ENCODE results near the gene ANK3. TPM values are rescaled to one million over a fixed set of nuclear protein-coding genes. Genes with fewer than 3 reads are reported as not detected.

The ANK3 gene
- total RNA-seq, 1 experiment from 2014 or later: 69.6 TPM

DNA sequence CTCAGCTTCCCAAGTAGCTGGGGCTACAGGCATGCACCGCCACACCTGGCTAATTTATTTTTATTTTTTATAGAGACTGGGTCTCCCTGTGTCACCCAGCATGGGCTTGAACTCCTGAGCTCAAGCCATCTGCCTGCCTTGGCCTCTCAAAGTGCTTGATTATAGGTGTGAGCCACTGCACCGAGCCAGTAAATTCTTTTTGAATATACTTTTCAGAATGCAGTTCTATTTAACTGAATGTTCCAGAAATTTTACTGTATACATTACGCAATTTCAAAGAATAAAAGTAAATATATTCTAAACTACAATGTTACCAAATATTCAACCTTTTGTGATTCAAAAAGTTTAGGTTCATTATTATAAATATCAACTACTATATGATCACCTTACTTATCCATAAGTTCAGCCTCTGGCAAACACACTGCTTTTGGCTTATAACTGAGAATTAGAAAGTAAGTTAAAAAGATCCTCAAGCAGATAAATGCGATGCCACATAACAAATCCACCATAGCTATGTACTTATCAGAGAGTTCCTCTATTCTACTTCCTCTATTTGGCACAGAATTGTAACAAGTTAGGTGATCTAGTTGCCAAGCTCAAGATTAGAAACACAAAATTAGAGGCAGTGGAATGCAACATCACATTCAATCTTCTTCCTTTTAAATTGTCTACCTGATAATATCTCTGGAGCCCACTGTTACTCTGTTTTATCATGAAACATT is 118.2 kb downstream of the ANK3 start (continued):
- TF ChIP-seq TCF7 (CRISPR knock-in tag; IDR thresholded peaks at IDR 0.05; ENCODE audit: low read depth) (no peak), ZNF317 (CRISPR knock-in tag; IDR thresholded peaks at IDR 0.05; ENCODE audit: borderline replicate concordance, low read depth) (no peak), SMAD3 (CRISPR knock-in tag; IDR thresholded peaks at IDR 0.05; ENCODE audit: borderline replicate concordance) (no peak)
- TF ChIP-seq, protein P1, sequence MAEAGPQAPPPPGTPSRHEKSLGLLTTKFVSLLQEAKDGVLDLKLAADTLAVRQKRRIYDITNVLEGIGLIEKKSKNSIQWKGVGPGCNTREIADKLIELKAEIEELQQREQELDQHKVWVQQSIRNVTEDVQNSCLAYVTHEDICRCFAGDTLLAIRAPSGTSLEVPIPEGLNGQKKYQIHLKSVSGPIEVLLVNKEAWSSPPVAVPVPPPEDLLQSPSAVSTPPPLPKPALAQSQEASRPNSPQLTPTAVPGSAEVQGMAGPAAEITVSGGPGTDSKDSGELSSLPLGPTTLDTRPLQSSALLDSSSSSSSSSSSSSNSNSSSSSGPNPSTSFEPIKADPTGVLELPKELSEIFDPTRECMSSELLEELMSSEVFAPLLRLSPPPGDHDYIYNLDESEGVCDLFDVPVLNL (CRISPR knock-in tag; IDR thresholded peaks at IDR 0.05; ENCODE audit: borderline replicate concordance, low read depth): no peak

DNA sequence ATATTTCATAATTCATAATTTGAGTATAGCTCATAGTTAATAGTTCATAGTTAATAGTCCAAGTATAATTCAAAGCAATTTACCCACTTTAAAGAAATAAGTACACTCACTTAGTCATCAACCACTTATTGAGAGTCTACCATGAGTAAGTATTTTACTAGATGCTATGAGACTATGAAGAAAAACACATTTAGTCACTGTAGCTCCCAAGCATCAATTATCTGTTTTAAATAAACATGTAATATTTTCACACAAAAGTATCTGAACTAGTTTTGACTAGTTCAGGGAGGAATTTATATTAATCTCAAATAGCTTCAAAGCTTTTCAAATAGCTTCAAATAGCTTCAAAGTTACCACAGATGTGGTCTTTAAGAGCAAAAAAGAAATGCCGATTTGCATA is 119.2 kb downstream of the ANK3 start:
- ChIA-PET POLR2A (no interaction called here), CTCF (no interaction called here)
- Mint-ChIP-seq H3K36me3 (no peaks in the 10 kb centered on the region), H3K27me3 (ENCODE audit: low read depth) (no peaks in the 10 kb centered on the region; the same call in 1 of the 2 replicates), H3K4me3 (no peak overlapping the region), H3K9me3 (peaks cover 13% of the 10 kb centered on the region), H3K27ac (no peak overlapping the region), H3K4me1 (no peaks in the 10 kb centered on the region)
- ATAC-seq (no peak), DNase-seq (ENCODE audit: low spot score) (no peak)
- TF ChIP-seq, protein P2, sequence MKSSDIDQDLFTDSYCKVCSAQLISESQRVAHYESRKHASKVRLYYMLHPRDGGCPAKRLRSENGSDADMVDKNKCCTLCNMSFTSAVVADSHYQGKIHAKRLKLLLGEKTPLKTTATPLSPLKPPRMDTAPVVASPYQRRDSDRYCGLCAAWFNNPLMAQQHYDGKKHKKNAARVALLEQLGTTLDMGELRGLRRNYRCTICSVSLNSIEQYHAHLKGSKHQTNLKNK (CRISPR knock-in tag; IDR thresholded peaks at IDR 0.05): no peak
- no peak for TF ChIP-seq ATF1 (CRISPR knock-in tag; IDR thresholded peaks at IDR 0.05)
- TF ChIP-seq, protein P3, sequence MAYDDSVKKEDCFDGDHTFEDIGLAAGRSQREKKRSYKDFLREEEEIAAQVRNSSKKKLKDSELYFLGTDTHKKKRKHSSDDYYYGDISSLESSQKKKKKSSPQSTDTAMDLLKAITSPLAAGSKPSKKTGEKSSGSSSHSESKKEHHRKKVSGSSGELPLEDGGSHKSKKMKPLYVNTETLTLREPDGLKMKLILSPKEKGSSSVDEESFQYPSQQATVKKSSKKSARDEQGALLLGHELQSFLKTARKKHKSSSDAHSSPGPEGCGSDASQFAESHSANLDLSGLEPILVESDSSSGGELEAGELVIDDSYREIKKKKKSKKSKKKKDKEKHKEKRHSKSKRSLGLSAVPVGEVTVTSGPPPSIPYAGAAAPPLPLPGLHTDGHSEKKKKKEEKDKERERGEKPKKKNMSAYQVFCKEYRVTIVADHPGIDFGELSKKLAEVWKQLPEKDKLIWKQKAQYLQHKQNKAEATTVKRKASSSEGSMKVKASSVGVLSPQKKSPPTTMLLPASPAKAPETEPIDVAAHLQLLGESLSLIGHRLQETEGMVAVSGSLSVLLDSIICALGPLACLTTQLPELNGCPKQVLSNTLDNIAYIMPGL (CRISPR knock-in tag; IDR thresholded peaks at IDR 0.05): no peak

DNA sequence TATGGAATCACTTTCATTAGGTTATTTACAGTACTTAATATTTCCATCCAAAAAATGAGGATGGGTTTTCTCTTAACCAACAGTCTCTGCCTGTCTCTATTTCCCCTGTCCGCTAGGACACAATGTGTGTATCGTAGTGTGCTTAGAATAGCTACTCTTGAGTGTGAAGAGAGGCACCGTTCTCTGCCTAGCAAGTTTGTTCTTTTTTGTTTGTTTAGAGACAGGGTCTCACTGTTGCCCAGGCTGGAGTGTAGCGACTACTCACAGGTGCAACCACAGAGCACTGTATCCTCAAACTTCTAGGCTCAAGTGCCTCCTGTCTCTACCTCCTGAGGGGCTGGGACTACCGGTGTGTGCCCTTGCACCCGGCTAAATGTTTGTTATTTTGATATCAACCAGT is 121.9 kb downstream of the ANK3 start:
- Mint-ChIP-seq H3K27me3 (ENCODE audit: low read depth) (no peaks in the 10 kb centered on the region; the same call in 1 of the 2 replicates), H3K36me3 (no peaks in the 10 kb centered on the region; the same call in 1 of the 2 replicates), H3K9me3 (no peaks in the 10 kb centered on the region), H3K27ac (peak overlapping the region; percentile 21; the same call in 1 of the 2 replicates), H3K4me3 (no peak overlapping the region), H3K4me1 (no peaks in the 10 kb centered on the region)
- CTCF ChIA-PET: no interaction called here
- TF ChIP-seq ZNF121 (CRISPR knock-in tag; IDR thresholded peaks at IDR 0.05): no peak
- no peak for TF ChIP-seq HMGA2 (CRISPR knock-in tag; IDR thresholded peaks at IDR 0.05)
- no peak for TF ChIP-seq ZNF317 (CRISPR knock-in tag; IDR thresholded peaks at IDR 0.05; ENCODE audit: borderline replicate concordance, low read depth)
- TF ChIP-seq, protein P4, sequence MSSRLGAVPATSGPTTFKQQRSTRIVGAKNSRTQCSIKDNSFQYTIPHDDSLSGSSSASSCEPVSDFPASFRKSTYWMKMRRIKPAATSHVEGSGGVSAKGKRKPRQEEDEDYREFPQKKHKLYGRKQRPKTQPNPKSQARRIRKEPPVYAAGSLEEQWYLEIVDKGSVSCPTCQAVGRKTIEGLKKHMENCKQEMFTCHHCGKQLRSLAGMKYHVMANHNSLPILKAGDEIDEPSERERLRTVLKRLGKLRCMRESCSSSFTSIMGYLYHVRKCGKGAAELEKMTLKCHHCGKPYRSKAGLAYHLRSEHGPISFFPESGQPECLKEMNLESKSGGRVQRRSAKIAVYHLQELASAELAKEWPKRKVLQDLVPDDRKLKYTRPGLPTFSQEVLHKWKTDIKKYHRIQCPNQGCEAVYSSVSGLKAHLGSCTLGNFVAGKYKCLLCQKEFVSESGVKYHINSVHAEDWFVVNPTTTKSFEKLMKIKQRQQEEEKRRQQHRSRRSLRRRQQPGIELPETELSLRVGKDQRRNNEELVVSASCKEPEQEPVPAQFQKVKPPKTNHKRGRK (CRISPR knock-in tag; IDR thresholded peaks at IDR 0.05; ENCODE audit: borderline replicate concordance): no peak
- no peak for TF ChIP-seq SMAD4 (CRISPR knock-in tag; IDR thresholded peaks at IDR 0.05)
- TF ChIP-seq, protein P5, sequence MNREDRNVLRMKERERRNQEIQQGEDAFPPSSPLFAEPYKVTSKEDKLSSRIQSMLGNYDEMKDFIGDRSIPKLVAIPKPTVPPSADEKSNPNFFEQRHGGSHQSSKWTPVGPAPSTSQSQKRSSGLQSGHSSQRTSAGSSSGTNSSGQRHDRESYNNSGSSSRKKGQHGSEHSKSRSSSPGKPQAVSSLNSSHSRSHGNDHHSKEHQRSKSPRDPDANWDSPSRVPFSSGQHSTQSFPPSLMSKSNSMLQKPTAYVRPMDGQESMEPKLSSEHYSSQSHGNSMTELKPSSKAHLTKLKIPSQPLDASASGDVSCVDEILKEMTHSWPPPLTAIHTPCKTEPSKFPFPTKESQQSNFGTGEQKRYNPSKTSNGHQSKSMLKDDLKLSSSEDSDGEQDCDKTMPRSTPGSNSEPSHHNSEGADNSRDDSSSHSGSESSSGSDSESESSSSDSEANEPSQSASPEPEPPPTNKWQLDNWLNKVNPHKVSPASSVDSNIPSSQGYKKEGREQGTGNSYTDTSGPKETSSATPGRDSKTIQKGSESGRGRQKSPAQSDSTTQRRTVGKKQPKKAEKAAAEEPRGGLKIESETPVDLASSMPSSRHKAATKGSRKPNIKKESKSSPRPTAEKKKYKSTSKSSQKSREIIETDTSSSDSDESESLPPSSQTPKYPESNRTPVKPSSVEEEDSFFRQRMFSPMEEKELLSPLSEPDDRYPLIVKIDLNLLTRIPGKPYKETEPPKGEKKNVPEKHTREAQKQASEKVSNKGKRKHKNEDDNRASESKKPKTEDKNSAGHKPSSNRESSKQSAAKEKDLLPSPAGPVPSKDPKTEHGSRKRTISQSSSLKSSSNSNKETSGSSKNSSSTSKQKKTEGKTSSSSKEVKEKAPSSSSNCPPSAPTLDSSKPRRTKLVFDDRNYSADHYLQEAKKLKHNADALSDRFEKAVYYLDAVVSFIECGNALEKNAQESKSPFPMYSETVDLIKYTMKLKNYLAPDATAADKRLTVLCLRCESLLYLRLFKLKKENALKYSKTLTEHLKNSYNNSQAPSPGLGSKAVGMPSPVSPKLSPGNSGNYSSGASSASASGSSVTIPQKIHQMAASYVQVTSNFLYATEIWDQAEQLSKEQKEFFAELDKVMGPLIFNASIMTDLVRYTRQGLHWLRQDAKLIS (CRISPR knock-in tag; IDR thresholded peaks at IDR 0.05; ENCODE audit: borderline replicate concordance): no peak
- TF ChIP-seq, protein P6, sequence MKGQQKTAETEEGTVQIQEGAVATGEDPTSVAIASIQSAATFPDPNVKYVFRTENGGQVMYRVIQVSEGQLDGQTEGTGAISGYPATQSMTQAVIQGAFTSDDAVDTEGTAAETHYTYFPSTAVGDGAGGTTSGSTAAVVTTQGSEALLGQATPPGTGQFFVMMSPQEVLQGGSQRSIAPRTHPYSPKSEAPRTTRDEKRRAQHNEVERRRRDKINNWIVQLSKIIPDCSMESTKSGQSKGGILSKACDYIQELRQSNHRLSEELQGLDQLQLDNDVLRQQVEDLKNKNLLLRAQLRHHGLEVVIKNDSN (CRISPR knock-in tag; IDR thresholded peaks at IDR 0.05): no peak
- no peak for TF ChIP-seq ZNF219 (CRISPR knock-in tag; IDR thresholded peaks at IDR 0.05; ENCODE audit: borderline replicate concordance)
- ATAC-seq: peak; percentile 52
- POLR2A ChIA-PET: interaction anchor here (0.6 kb wide), 1 partner anchor 69 kb away, joined by 3 read pairs; no protein-coding TSS in a partner anchor
- DNase-seq (ENCODE audit: low spot score): no peak

All from WTC11 (cell line).